Pancreas (tissue), 10 donors: ENCODE measurements around the gene TBX18. TPM values are rescaled to one million over a fixed set of nuclear protein-coding genes. Genes with fewer than 3 reads are reported as not detected.

Source experiments
- ATAC-seq, 4 donors: fragments of 200-7000 bp; cut with Tn5 transposase; one replicate each; pipeline versions ENCODE4 v1.8.0 to v1.9.1; 2020; ENCODE audit warnings: mild to moderate bottlenecking in 4 of 4, moderate library complexity in 4 of 4
- DNase-seq, 6 donors: peaks; one replicate each; pipeline ENCODE4 v3.0.0-alpha.2; 2020
- FAIRE-seq: peaks from 2 replicates; lab custom pipeline; 2012; peaks lifted over from hg19 to GRCh38; lab: Jason Lieb, UNC
- H3K27ac ChIP-seq, 4 donors: fragments of 200-600 bp; sonication (generic); 1 replicate in 3 of 4; 2 replicates in 1 of 4; pipeline versions ENCODE4 v1.5.0 to v1.8.0; 2020
- H3K27me3 ChIP-seq, 4 donors: fragments of 200-600 bp; one replicate each; pipeline ENCODE4 v1.8.0; 2021
- H3K36me3 ChIP-seq, 3 donors: fragments of 200-600 bp; sonication (generic) in 1 of 3; one replicate each; pipeline versions ENCODE4 v1.5.0 to v1.8.0; 2020 to 2021
- H3K4me1 ChIP-seq, 3 donors: fragments of 200-600 bp; one replicate each; pipeline ENCODE4 v1.8.0; 2021
- H3K4me3 ChIP-seq, 4 donors: fragments of 200-600 bp; sonication (generic) in 2 of 4; one replicate each; pipeline versions ENCODE4 v1.5.0 to v1.8.0; 2020 to 2021
- H3K9me3 ChIP-seq, 4 donors: fragments of 200-600 bp; one replicate each; pipeline ENCODE4 v1.8.0; 2021
- CTCF ChIP-seq, 4 donors: fragments of 200-600 bp; sonication (generic) in 3 of 4; IDR thresholded peaks; one replicate each; pipeline versions ENCODE4 v1.5.0 to v1.8.0; 2021; ENCODE audit warnings: antibody characterized with exemption in 4 of 4
- WGBS, 2 donors: extraction: QIAGEN DNeasy Blood & Tissue Kit; methylation state at CpG; one replicate each; pipeline ENCODE4 v1.1.7; 2013; 5-methylcytosine and 5-hydroxymethylcytosine counted together
- intact Hi-C, 3 donors: fragments of 100-400 bp; cut with DNase I; formaldehyde crosslinking; loops; one replicate each; pipeline versions ENCODE4 v1.11.1 to v1.14.2; 2022
- polyA plus RNA-seq, 2 donors: library from polyadenylated mRNA; stranded (reverse); fragments of 200-250 nt; gene quantifications; one replicate each; pipeline ENCODE4 v1.2.3, GENCODE V29; 2013
- total RNA-seq, 6 donors: library from RNA; stranded (reverse); fragmentation: NEBNext Ultra II Directional in 4 of 6; extraction: Animal tissue kit (Norgen Biotek cat#: 25700) in 4 of 6; gene quantifications; one replicate each; pipeline versions ENCODE4 v1.2.1 to v1.2.4, GENCODE V29; 2021 to 2023
- donor health status: healthy with polysubstance abuse.
- donor health status: DM: no; HTN: no; CAD: no; lungs with moderate emphysema.
- donor health status: DM: no; HTN: no; CAD: no.
- donor health status: control.
- donor health status: control.
- donor health status: Bipolar disorder and iron deficiency.
- donor health status: DM: yes; HTN: yes; CAD: no.
- donor health status: DM: no; HTN: no; CAD: no.
- donor health status: DM: no; HTN: no; CAD: no.
- donor health status: DM: yes; HTN: yes; CAD: no.

Gene TBX18
- total and polyA plus RNA-seq, 8 donors: 0.08 to 0.84 (median 0.52) TPM; not detected in 1

- no peak overlapping the region for H3K4me3 ChIP-seq
- H3K9me3 ChIP-seq: no peaks in the 10 kb centered on the region
- 72 to 78% methylated on average over 3 of the region's 3 CpGs for WGBS, 2 donors
- no peak overlapping the region for H3K27ac ChIP-seq
- intact Hi-C loops: no loop called here
- no peak for ATAC-seq
- H3K36me3 ChIP-seq: no peaks in the 10 kb centered on the region
- no peak for TF ChIP-seq CTCF (IDR thresholded peaks at IDR 0.05)
- no peak for FAIRE-seq
- no peaks in the 10 kb centered on the region for H3K4me1 ChIP-seq
- no peak for DNase-seq
- no peaks in the 10 kb centered on the region for H3K27me3 ChIP-seq
These were observed 111.3 kb downstream of the TBX18 start for GRCh38 chr6:84653027-84653551.

GRCh38 chr6:84652356-84653026 lies 111.9 kb downstream of the TBX18 start:
- FAIRE-seq (no peak), ATAC-seq (no peak), DNase-seq (no peak)
- Histone ChIP-seq H3K4me1 (no peaks in the 10 kb centered on the region), H3K27me3 (no peaks in the 10 kb centered on the region), H3K4me3 (no peak overlapping the region), H3K27ac (no peak overlapping the region), H3K9me3 (no peaks in the 10 kb centered on the region), H3K36me3 (no peaks in the 10 kb centered on the region)
- intact Hi-C loops: no loop called here
- 36 to 42% methylated on average over 3 of the region's 3 CpGs for WGBS, 2 donors
- TF ChIP-seq CTCF (IDR thresholded peaks at IDR 0.05): no peak

- Histone ChIP-seq H3K36me3 (no peaks in the 10 kb centered on the region), H3K9me3 (no peaks in the 10 kb centered on the region), H3K27ac (no peak overlapping the region), H3K4me1 (no peaks in the 10 kb centered on the region), H3K27me3 (no peaks in the 10 kb centered on the region), H3K4me3 (no peak overlapping the region)
- DNase-seq (no peak), ATAC-seq (no peak), FAIRE-seq (no peak)
- WGBS, 2 donors: 25 to 35% methylated on average over 1 of the region's 1 CpG
- TF ChIP-seq CTCF (IDR thresholded peaks at IDR 0.05): no peak
- intact Hi-C loops: no loop called here
These were observed 112.8 kb downstream of the TBX18 start for GRCh38 chr6:84651583-84651982.

GRCh38 chr6:84648444-84648843 lies 116.0 kb downstream of the TBX18 start:
- Histone ChIP-seq H3K36me3 (no peaks in the 10 kb centered on the region), H3K27ac (no peak overlapping the region), H3K4me3 (no peak overlapping the region), H3K27me3 (no peaks in the 10 kb centered on the region), H3K9me3 (no peaks in the 10 kb centered on the region), H3K4me1 (no peaks in the 10 kb centered on the region)
- DNase-seq (no peak), ATAC-seq (no peak), FAIRE-seq (no peak)
- no peak for TF ChIP-seq CTCF (IDR thresholded peaks at IDR 0.05)
- intact Hi-C loops: no loop called here

GRCh38 chr6:84645563-84646266 lies 118.7 kb downstream of the TBX18 start:
- no peaks in the 10 kb centered on the region for H3K4me1 ChIP-seq
- H3K4me3 ChIP-seq: no peak overlapping the region
- H3K27me3 ChIP-seq: no peaks in the 10 kb centered on the region
- TF ChIP-seq CTCF (IDR thresholded peaks at IDR 0.05): no peak
- H3K9me3 ChIP-seq: no peaks in the 10 kb centered on the region
- DNase-seq: no peak
- no peaks in the 10 kb centered on the region for H3K36me3 ChIP-seq
- ATAC-seq: no peak
- WGBS, 2 donors: 29 to 46% methylated on average over 4 of the region's 4 CpGs
- intact Hi-C loops: no loop called here
- no peak overlapping the region for H3K27ac ChIP-seq
- FAIRE-seq: no peak
